Fibroblast of lung (primary cell): Measurements from ENCODE around the gene TRAF5. TPM values are rescaled to one million over a fixed set of nuclear protein-coding genes. Genes with fewer than 3 reads are reported as not detected.
A peak's percentile ranks its signal among the peaks of the same experiment; 100 is the strongest.
"Not testable (repeated sequence)": the region's sequence is repeated elsewhere in the genome, so short reads cannot be mapped to it uniquely, and the experiment has no call there.

ENCODE experiments used
- DNase-seq, 2 donors: peaks; one replicate each; pipeline versions ENCODE4 v3.0.0 to v3.0.0-alpha.2; 2010; ENCODE audit warnings: low read depth in 2 of 2
- H2AFZ ChIP-seq: 2 replicates; pipeline ENCODE4 v1.5.1; 2012; ENCODE audit warnings: low read length, control low read depth, inconsistent platforms
- H3K27ac ChIP-seq: 2 replicates; pipeline ENCODE4 v1.5.1; 2011; ENCODE audit warnings: low read length, control low read depth; ENCODE audit not compliant: insufficient read depth
- H3K27me3 ChIP-seq: 2 replicates; pipeline ENCODE4 v1.5.1; 2011; ENCODE audit warnings: mild to moderate bottlenecking, low read length; ENCODE audit not compliant: control insufficient read depth, insufficient read depth
- H3K36me3 ChIP-seq: 2 replicates; pipeline ENCODE4 v1.5.1; 2011; ENCODE audit warnings: low read length; ENCODE audit not compliant: control insufficient read depth, insufficient read depth
- H3K4me1 ChIP-seq: 2 replicates; pipeline ENCODE4 v1.5.1; 2011; ENCODE audit warnings: low read length; ENCODE audit not compliant: control insufficient read depth, insufficient read depth; ENCODE audit errors: extremely low read depth
- H3K4me2 ChIP-seq: 2 replicates; pipeline ENCODE4 v1.5.1; 2011; ENCODE audit warnings: low read length, control low read depth; ENCODE audit not compliant: insufficient read depth; ENCODE audit errors: extremely low read depth
- H3K4me3 ChIP-seq, 4 experiments: fragments of 200-600 bp in 1 of 4; sonication (generic) in 1 of 4; replicated peaks in 1 of 4; 2 replicates each; pipeline ENCODE4 v1.5.1; 2011 to 2016; ENCODE audit warnings: low read length in 4 of 4, low read depth in 3 of 4, mild to moderate bottlenecking in 3 of 4, control low read depth in 2 of 4, inconsistent platforms in 1 of 4, mixed read lengths in 1 of 4; ENCODE audit not compliant: insufficient read depth in 1 of 4; ENCODE audit errors: control extremely low read depth in 1 of 4
- H3K79me2 ChIP-seq: 2 replicates; pipeline ENCODE4 v1.5.1; 2012; ENCODE audit warnings: mild to moderate bottlenecking, low read length, inconsistent platforms; ENCODE audit not compliant: control insufficient read depth, insufficient read depth
- H3K9ac ChIP-seq: 2 replicates; pipeline ENCODE4 v1.5.1; 2011; ENCODE audit warnings: mild to moderate bottlenecking, low read length, control low read depth; ENCODE audit not compliant: insufficient read depth
- H3K9me3 ChIP-seq: 2 replicates; pipeline ENCODE4 v1.5.1; 2012; ENCODE audit warnings: low read depth, low read length; ENCODE audit not compliant: control insufficient read depth, insufficient read depth
- H4K20me1 ChIP-seq: 2 replicates; pipeline ENCODE4 v1.5.1; 2011; ENCODE audit warnings: low read length; ENCODE audit not compliant: control insufficient read depth, insufficient read depth; ENCODE audit errors: extremely low read depth
- EZH2 ChIP-seq: IDR thresholded peaks from 2 replicates; pipeline ENCODE4 v1.5.1; 2012; ENCODE audit warnings: low read length, control low read depth, mild to moderate bottlenecking; ENCODE audit errors: missing control alignments
- polyA plus RNA-seq, 2 donors: library from polyadenylated mRNA; depleted of rRNA in 1 of 2; stranded (reverse) in 1 of 2; unstranded in 1 of 2; fragments of >200 nt; gene quantifications; 2 replicates each; pipeline ENCODE4 v1.2.1, GENCODE V29; 2011 to 2012; ENCODE audit warnings: missing spikeins in 1 of 2
- total RNA-seq: library from RNA; depleted of rRNA; stranded (reverse); fragments of >200 nt; gene quantifications from 2 replicates; pipeline ENCODE4 v1.2.1, GENCODE V29; 2014
- TF ChIP-seq, protein P1 (sequence below), 2 donors: IDR thresholded peaks in 1 of 2; conservative IDR thresholded peaks in 1 of 2; 1 replicate in 1 of 2; 2 replicates in 1 of 2; pipeline ENCODE4 v1.5.1; 2011 to 2012; ENCODE audit warnings: low read length in 2 of 2, control low read depth in 1 of 2, inconsistent platforms in 1 of 2, low read depth in 1 of 2, mild to moderate bottlenecking in 1 of 2

TRAF5 gene
- total and polyA plus RNA-seq, 2 donors (not counting 1 experiment from before 2014, with no cell fraction given): 13.5 to 20.9 TPM

GRCh38 chr1:211384524-211384923 lies 57.9 kb downstream of the TRAF5 start:
- no peak overlapping the region for H2AFZ ChIP-seq
- no peak overlapping the region for H3K4me3 ChIP-seq
- TF ChIP-seq, protein P1, sequence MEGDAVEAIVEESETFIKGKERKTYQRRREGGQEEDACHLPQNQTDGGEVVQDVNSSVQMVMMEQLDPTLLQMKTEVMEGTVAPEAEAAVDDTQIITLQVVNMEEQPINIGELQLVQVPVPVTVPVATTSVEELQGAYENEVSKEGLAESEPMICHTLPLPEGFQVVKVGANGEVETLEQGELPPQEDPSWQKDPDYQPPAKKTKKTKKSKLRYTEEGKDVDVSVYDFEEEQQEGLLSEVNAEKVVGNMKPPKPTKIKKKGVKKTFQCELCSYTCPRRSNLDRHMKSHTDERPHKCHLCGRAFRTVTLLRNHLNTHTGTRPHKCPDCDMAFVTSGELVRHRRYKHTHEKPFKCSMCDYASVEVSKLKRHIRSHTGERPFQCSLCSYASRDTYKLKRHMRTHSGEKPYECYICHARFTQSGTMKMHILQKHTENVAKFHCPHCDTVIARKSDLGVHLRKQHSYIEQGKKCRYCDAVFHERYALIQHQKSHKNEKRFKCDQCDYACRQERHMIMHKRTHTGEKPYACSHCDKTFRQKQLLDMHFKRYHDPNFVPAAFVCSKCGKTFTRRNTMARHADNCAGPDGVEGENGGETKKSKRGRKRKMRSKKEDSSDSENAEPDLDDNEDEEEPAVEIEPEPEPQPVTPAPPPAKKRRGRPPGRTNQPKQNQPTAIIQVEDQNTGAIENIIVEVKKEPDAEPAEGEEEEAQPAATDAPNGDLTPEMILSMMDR (conservative IDR thresholded peaks at IDR 0.05 in 1 of 2, IDR thresholded peaks at IDR 0.05 in 1 of 2; ENCODE audit: low read depth in 1 of 2, low read length in 2 of 2): no peak
- no peak for TF ChIP-seq EZH2
- no peak for DNase-seq
- H3K27me3 ChIP-seq: no peaks in the 10 kb centered on the region
- no peak overlapping the region for H3K27ac ChIP-seq
- H3K9me3 ChIP-seq: no peaks in the 10 kb centered on the region
- no peaks in the 10 kb centered on the region for H4K20me1 ChIP-seq
- H3K4me2 ChIP-seq: no peak overlapping the region
- H3K79me2 ChIP-seq: no peaks in the 10 kb centered on the region
- no peak overlapping the region for H3K9ac ChIP-seq
- no peaks in the 10 kb centered on the region for H3K36me3 ChIP-seq
- no peaks in the 10 kb centered on the region for H3K4me1 ChIP-seq

DNA sequence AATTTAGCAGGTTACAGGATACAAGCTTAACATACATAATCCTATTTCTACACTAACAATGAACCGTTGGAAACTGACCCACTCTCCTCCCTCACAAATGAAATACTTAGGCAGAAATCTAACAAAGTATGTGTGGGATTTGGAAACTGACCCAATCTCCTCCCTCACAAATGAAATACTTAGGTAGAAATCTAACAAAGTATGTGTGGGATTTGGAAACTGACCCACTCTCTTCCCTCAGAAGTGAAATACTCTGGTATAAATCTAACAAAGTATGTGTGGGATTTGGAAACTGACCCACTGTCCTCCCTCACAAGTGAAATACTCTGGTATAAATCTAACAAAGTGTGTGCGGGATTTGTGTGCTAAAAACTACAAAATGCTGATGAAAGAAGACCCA lies 60.3 kb downstream of the TRAF5 start:
- no peaks in the 10 kb centered on the region for H3K27me3 ChIP-seq

GRCh38 chr1:211390829-211391228 lies 64.2 kb downstream of the TRAF5 start:
- not testable (repeated sequence) for H2AFZ ChIP-seq, H3K4me2 ChIP-seq, H3K4me3 ChIP-seq, H3K27me3 ChIP-seq, H3K36me3 ChIP-seq, H4K20me1 ChIP-seq, H3K9ac ChIP-seq, H3K27ac ChIP-seq, DNase-seq, H3K4me1 ChIP-seq, H3K9me3 ChIP-seq, H3K79me2 ChIP-seq

More for the DNA sequence above, 60.3 kb downstream of the TRAF5 start:
- H3K9ac ChIP-seq: no peak overlapping the region
- H3K27ac ChIP-seq: no peak overlapping the region
- no peak overlapping the region for H3K4me3 ChIP-seq
- H3K4me2 ChIP-seq: no peak overlapping the region
- no peaks in the 10 kb centered on the region for H3K36me3 ChIP-seq
- DNase-seq: peak in 1 of 2 donors; percentile 92
- TF ChIP-seq, protein P1 (conservative IDR thresholded peaks at IDR 0.05 in 1 of 2, IDR thresholded peaks at IDR 0.05 in 1 of 2; ENCODE audit: low read depth in 1 of 2, low read length in 2 of 2): no peak
- no peak for TF ChIP-seq EZH2
- H3K4me1 ChIP-seq: no peaks in the 10 kb centered on the region
- H3K79me2 ChIP-seq: no peaks in the 10 kb centered on the region
- no peaks in the 10 kb centered on the region for H3K9me3 ChIP-seq
- H4K20me1 ChIP-seq: no peaks in the 10 kb centered on the region
- no peak overlapping the region for H2AFZ ChIP-seq
